Effector CD4-positive, alpha-beta T cell (primary cell): ENCODE results near the gene PTGES3L.
"Not testable (repeated sequence)": the region's sequence is repeated elsewhere in the genome, so short reads cannot be mapped to it uniquely, and the experiment has no call there.

Experiments
- DNase-seq: peaks from one replicate; pipeline ENCODE4 v3.0.0-alpha.2; 2020

The PTGES3L gene

DNA sequence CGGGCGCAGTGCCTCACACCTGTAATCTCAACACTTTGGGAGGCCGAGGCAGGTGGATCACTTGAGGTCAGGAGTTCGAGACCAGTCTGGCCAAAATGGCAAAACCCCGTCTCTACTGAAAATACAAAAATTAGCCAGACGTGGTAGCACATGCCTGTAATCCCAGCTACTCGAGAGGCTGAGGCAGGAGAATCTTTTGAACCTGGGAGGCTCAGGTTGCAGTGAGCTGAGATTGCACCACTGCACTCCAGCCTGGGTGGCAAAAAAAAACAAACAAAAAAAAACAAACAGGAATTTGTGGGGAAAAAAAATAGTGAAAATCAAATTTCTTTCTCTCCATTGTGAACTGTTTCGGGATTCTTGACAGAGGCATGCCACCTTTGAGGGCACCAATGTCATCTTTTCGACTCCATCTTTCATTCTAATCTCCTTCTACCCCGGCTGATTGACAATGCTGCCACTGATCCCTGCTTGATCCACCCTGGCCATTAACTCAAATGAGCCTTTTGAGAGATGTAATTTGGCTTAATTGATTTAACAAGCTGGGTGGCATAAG lies 60.3 kb downstream of the PTGES3L start:
- not testable (repeated sequence) for DNase-seq

DNA sequence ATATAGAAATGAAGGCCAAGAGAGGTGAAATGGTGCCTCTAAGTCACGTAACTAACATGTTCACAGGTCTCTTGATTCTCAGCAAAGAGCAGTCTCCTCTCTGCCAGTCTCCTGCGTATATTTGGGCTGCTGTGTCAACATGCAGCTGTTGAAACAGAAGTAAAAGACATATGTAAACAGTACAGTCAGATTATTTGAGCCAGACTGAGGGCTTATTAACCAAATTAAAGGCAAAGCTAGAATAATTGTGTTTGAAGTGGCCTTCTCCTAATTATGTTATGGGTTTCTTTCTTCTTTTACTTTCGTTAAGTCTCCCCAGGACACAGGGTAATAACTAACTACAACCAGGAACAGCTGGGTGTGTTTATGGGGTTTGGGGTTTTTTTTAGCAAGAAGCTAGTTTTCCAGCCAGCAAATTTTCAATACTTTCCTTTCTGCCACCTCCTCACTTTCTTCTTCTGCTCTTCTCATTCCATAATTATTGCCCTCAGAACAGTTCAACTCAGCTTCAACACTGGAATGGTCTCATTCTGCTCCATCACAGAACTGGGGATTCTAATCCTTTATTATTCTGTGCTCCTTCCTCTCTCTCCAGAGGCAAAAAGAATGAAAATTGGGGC lies 60.9 kb downstream of the PTGES3L start:
- no peak for DNase-seq
